BLaER1 treated with 17β-estradiol and CSF1 and Interleukin-3, amounts not matched to agents 10 nM and 100 nM (cell line): Measurements from ENCODE around the gene CERS6.

Source experiments
- H3K27ac ChIP-seq, 11 experiments: shearing (Covaris generic); formaldehyde crosslinking; 2 replicates each; pipeline ENCODE4 v1.8.1; 2022
- H3K27me3 ChIP-seq, 11 experiments: shearing (Covaris generic); formaldehyde crosslinking; 2 replicates each; pipeline ENCODE4 v1.8.1; 2022
- H3K36me3 ChIP-seq, 11 experiments: shearing (Covaris generic); formaldehyde crosslinking; 2 replicates each; pipeline ENCODE4 v1.8.1; 2022
- H3K4me1 ChIP-seq, 10 experiments: shearing (Covaris generic); formaldehyde crosslinking; 2 replicates each; pipeline ENCODE4 v1.8.1; 2022
- H3K4me2 ChIP-seq, 11 experiments: shearing (Covaris generic); formaldehyde crosslinking; 2 replicates each; pipeline ENCODE4 v1.8.1; 2022
- H3K4me3 ChIP-seq, 10 experiments: shearing (Covaris generic); formaldehyde crosslinking; 2 replicates each; pipeline ENCODE4 v1.8.1; 2022
- H3K9ac ChIP-seq, 11 experiments: shearing (Covaris generic); formaldehyde crosslinking; 2 replicates each; pipeline ENCODE4 v1.8.1; 2022
- H3K9me3 ChIP-seq, 11 experiments: shearing (Covaris generic); formaldehyde crosslinking; replicated peaks in 1 of 11; 2 replicates each; pipeline ENCODE4 v1.8.1; 2022
- H4K20me1 ChIP-seq, 11 experiments: shearing (Covaris generic); formaldehyde crosslinking; 2 replicates each; pipeline ENCODE4 v1.8.1; 2022
- Cebpa-rat ChIP-seq, 11 experiments: shearing (Covaris generic); IDR thresholded peaks; 2 replicates each; pipeline ENCODE4 v1.8.1; 2022

Gene CERS6

GRCh38 chr2:168452781-168453180 is 3.3 kb upstream of the CERS6 start:
- Histone ChIP-seq H4K20me1 (peaks cover 3 to 16% (median 6%) of the 10 kb centered on the region in 11 experiments; a peak in 20 of 22 replicates), H3K36me3 (no peaks in the 10 kb centered on the region), H3K4me3 (no peak overlapping the region), H3K27me3 (no peaks in the 10 kb centered on the region), H3K4me2 (no peak overlapping the region), H3K9me3 (peaks cover 0 to 19% (median 6%) of the 10 kb centered on the region in 11 experiments; a peak in 13 of 22 replicates), H3K9ac (no peak overlapping the region), H3K27ac (no peak overlapping the region), H3K4me1 (peaks cover 13 to 27% (median 19%) of the 10 kb centered on the region in 10 experiments)
- no peak for TF ChIP-seq Cebpa-rat (IDR thresholded peaks at IDR 0.05)

DNA sequence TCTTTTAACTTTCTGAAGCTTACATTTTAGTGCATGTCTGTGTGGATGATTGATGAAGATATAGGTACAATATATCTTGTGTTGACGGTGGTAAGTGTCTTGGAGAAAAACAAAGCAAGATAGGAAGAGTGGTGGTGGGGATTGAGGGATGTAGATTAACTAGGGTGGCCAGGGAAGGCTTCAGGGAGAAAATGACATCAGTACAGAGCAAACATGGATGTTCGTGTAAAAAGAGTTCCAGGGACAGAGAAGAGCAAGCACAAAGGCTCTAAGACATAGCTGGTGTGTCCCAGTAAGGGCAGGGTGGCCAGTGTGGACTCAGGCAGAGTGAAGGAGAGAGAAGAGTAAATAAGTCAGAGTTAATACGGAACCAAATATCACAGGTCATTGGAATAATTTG is 2.7 kb upstream of the CERS6 start:
- Histone ChIP-seq H3K27ac (no peak overlapping the region), H3K4me3 (no peak overlapping the region), H3K4me1 (peaks cover 19 to 34% (median 25%) of the 10 kb centered on the region in 10 experiments), H3K9me3 (peaks cover 0 to 19% (median 6%) of the 10 kb centered on the region in 11 experiments; a peak in 13 of 22 replicates), H3K36me3 (no peaks in the 10 kb centered on the region), H3K4me2 (no peak overlapping the region), H3K27me3 (no peaks in the 10 kb centered on the region), H4K20me1 (peaks cover 9 to 22% (median 13%) of the 10 kb centered on the region in 11 experiments; a peak in 20 of 22 replicates), H3K9ac (no peak overlapping the region)
- no peak for TF ChIP-seq Cebpa-rat (IDR thresholded peaks at IDR 0.05)

DNA sequence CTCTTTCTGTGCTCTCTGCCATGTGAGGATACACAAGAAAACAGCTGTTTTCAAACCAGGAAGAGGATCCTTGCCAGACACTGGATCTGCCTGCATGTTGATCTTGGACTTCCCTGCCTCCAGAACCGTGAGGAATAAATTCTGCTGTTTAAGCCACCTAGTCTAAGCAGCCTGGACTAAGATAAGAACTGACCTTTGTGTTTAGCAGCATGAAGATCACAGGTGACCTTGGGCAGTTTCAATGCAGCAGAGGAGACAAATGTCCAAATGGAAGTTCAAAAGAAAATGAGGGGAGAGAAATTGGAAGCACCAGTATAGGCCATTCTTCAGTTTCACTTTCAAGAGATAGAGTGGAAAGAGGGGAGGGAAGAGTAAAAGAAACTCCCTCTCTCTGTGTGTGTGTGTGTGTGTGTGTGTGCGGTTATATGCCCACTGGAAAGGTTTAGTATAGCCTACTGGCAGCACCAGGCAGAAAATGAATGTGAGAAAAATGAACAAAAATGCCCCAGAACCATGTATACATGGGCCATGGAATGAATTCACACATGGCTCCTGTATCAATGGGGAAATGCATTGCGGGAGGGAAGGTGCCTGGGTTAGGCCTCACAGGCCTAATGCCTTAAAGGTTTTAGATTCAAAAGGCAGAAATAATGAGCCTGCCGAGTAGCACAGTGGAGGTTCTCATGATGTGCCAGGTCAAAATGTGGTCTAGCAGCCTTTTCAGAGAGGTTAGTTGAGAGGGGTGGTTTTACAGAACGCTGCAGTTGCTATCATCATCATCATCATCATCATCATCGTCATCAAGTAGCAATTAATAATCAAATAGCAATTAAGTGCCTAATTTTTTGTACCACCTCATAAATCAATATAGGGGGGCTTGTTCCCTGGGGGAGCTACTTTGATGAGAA is 1.1 kb upstream of the CERS6 start:
- Histone ChIP-seq H3K4me3 (peak overlapping the region; percentile 88 to 99 (median 94); a peak in 18 of 20 replicates), H3K27ac (peak overlapping the region; percentile 87 to 97 (median 90); a peak in 20 of 22 replicates), H3K9ac (peak overlapping the region in 9 of 11 experiments; percentile 89 to 97 (median 93); a peak in 17 of 22 replicates), H3K36me3 (peaks cover 0 to 14% (median 0%) of the 10 kb centered on the region in 11 experiments; a peak in 3 of 22 replicates), H4K20me1 (peaks cover 13 to 38% (median 27%) of the 10 kb centered on the region in 11 experiments; a peak in 20 of 22 replicates), H3K4me1 (peaks cover 29 to 46% (median 35%) of the 10 kb centered on the region in 10 experiments), H3K27me3 (no peaks in the 10 kb centered on the region), H3K4me2 (peak overlapping the region; percentile 74 to 92 (median 86)), H3K9me3 (peaks cover 0 to 19% (median 6%) of the 10 kb centered on the region in 11 experiments; a peak in 12 of 22 replicates)
- no peak for TF ChIP-seq Cebpa-rat (IDR thresholded peaks at IDR 0.05)

DNA sequence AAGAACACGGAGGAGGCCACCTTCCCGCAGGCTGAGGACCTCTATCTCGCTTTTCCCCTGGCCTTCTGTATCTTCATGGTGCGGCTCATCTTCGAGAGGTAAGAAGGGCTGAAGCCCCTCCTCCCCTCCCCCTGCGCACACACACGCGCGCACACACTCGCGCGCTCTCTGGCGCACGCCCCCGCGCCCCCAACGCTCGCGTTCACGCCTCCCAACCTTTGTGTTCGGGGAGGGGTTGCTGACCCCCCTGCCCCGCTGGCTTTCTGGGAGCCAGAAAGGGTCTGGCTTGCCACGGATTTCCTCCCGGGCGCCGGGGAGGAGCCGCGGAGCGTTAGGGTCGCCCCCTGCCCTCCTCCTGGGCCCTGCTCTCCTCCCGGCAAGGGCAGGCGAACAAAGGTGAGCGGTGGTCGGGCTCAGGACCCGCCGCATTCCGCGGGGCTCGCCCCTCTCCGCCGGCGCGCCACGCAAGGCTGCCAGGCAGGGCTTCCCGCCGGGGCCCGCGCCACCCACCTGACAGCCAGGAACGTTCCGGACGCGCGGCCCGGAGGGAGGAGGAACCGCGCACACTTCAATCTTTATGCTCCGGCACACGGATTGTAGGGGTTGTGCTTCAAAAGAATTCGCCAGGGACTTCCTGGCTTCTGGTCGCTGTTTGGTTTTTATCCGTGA is 583 bp downstream of the CERS6 start:
- Histone ChIP-seq H3K4me3 (peak overlapping the region; percentile 88 to 99 (median 94)), H3K27ac (peak overlapping the region; percentile 87 to 97 (median 90)), H3K4me2 (peak overlapping the region; percentile 81 to 92 (median 86))

DNA sequence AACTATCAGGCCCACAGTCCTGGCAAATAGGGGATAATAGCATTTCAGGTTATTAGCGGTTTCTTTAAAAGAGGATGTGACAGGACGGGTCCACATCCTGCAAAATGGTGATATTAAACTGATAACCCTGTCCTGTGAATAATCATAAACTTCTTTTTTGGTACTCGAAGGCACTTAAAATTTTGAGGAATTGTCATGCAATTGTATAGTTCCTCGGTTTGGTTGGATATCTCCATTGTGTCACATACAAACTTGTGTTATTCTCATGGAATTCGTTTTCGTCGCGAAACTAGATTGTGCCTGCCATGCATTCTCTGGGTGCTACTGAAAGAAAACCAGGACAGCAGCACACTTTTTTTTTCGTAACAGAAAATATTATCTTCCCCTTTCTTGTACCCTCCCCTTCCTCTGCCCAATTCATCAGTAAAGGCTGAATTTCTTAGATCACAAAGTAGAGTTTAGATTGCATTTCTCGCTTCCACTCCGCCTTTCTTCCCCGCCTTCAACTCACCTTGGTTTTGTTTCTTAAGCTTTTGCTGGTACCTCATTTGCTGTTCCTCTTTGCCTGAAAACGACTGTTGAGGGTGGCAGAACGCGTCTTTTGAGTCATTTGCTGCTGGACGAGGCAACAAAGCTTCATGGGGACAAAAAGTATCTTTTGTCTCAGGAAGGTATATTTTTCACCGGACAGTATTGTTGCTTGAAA is 1.3 kb downstream of the CERS6 start:
- TF ChIP-seq Cebpa-rat (IDR thresholded peaks at IDR 0.05): no peak
- peaks cover 30 to 57% (median 42%) of the 10 kb centered on the region in 10 experiments for H3K4me1 ChIP-seq
- H3K9me3 ChIP-seq: peaks cover 0 to 19% (median 6%) of the 10 kb centered on the region in 11 experiments; a peak in 12 of 22 replicates
- H3K9ac ChIP-seq: peak overlapping the region; percentile 87 to 97 (median 93)
- H3K27me3 ChIP-seq: no peaks in the 10 kb centered on the region
- H3K36me3 ChIP-seq: peaks cover 0 to 21% (median 5%) of the 10 kb centered on the region in 11 experiments; a peak in 7 of 22 replicates
- H3K4me2 ChIP-seq: peak overlapping the region; percentile 81 to 92 (median 86)
- H3K4me3 ChIP-seq: peak overlapping the region; percentile 88 to 99 (median 94)
- H3K27ac ChIP-seq: peak overlapping the region; percentile 87 to 97 (median 90); a peak in 21 of 22 replicates
- peaks cover 27 to 59% (median 46%) of the 10 kb centered on the region in 11 experiments; a peak in 20 of 22 replicates for H4K20me1 ChIP-seq

More for the DNA sequence above, 583 bp downstream of the CERS6 start:
- peaks cover 0 to 19% (median 6%) of the 10 kb centered on the region in 11 experiments; a peak in 12 of 22 replicates for H3K9me3 ChIP-seq
- peak overlapping the region; percentile 87 to 97 (median 93) for H3K9ac ChIP-seq
- H3K27me3 ChIP-seq: no peaks in the 10 kb centered on the region
- TF ChIP-seq Cebpa-rat (IDR thresholded peaks at IDR 0.05): no peak
- H3K36me3 ChIP-seq: peaks cover 0 to 14% (median 2%) of the 10 kb centered on the region in 11 experiments; a peak in 6 of 22 replicates
- peaks cover 30 to 54% (median 42%) of the 10 kb centered on the region in 10 experiments for H3K4me1 ChIP-seq
- H4K20me1 ChIP-seq: peaks cover 27 to 54% (median 42%) of the 10 kb centered on the region in 11 experiments; a peak in 20 of 22 replicates

DNA sequence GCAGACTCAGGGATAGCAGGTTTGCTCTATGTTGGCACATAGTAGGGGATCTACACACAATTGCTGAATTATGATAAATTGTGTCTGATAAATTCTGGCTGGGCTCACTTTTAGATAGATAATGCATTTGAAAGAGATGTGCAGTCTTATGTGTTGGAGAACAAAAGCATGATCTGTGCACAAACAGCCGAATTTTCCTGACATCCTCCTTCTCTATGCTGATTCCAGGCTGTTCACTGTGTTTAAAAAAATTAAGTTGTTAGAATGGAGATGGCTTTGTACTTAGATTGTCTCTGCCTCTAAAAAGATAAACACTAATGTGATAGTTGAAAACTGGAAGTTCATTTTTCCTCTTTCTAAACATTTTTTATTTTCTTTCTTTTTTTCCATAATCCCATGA is 2.1 kb downstream of the CERS6 start:
- TF ChIP-seq Cebpa-rat (IDR thresholded peaks at IDR 0.05): no peak
- peak overlapping the region; percentile 81 to 92 (median 86) for H3K4me2 ChIP-seq

GRCh38 chr2:168459256-168459655 is 3.2 kb downstream of the CERS6 start:
- Histone ChIP-seq H3K4me3 (peak overlapping the region in 1 of 10 experiments; percentile 95; a peak in 2 of 20 replicates), H3K4me2 (peak overlapping the region; percentile 81 to 92 (median 86); a peak in 20 of 22 replicates), H4K20me1 (peaks cover 27 to 72% (median 53%) of the 10 kb centered on the region in 11 experiments; a peak in 20 of 22 replicates), H3K9me3 (peaks cover 0 to 12% (median 8%) of the 10 kb centered on the region in 11 experiments; a peak in 13 of 22 replicates), H3K4me1 (peaks cover 30 to 63% (median 45%) of the 10 kb centered on the region in 10 experiments), H3K27ac (no peak overlapping the region), H3K27me3 (no peaks in the 10 kb centered on the region), H3K9ac (no peak overlapping the region), H3K36me3 (peaks cover 0 to 27% (median 5%) of the 10 kb centered on the region in 11 experiments; a peak in 7 of 22 replicates)
- no peak for TF ChIP-seq Cebpa-rat (IDR thresholded peaks at IDR 0.05)

More for the DNA sequence above, 2.1 kb downstream of the CERS6 start:
- Histone ChIP-seq H3K36me3 (peaks cover 0 to 27% (median 5%) of the 10 kb centered on the region in 11 experiments; a peak in 7 of 22 replicates), H3K9me3 (peaks cover 0 to 21% (median 10%) of the 10 kb centered on the region in 11 experiments; a peak in 13 of 22 replicates), H3K4me1 (peaks cover 30 to 57% (median 42%) of the 10 kb centered on the region in 10 experiments), H4K20me1 (peaks cover 27 to 65% (median 49%) of the 10 kb centered on the region in 11 experiments; a peak in 20 of 22 replicates), H3K9ac (peak overlapping the region; percentile 87 to 97 (median 93); a peak in 21 of 22 replicates), H3K27me3 (no peaks in the 10 kb centered on the region), H3K27ac (peak overlapping the region in 3 of 11 experiments; percentile 88 to 97 (median 90); a peak in 4 of 22 replicates), H3K4me3 (peak overlapping the region; percentile 88 to 99 (median 94))
